Thoracic aorta (tissue), 2 donors: Measurements from ENCODE around the gene SLC7A5. TPM values are rescaled to one million over a fixed set of nuclear protein-coding genes. Genes with fewer than 3 reads are reported as not detected.

Experiments used
- ATAC-seq: fragments of 150-250 bp; one replicate; pipeline ENCODE4 v1.8.0; 2017; ENCODE audit warnings: low read depth; ENCODE audit not compliant: insufficient number of reproducible peaks, low FRiP score
- DNase-seq: peaks from one replicate; pipeline ENCODE4 v3.0.0-alpha.2; 2020; ENCODE audit warnings: low spot score
- H3K27ac ChIP-seq, 2 donors: fragments of 200-600 bp; sonication (generic); 1 replicate in 1 of 2; 2 replicates in 1 of 2; pipeline ENCODE4 v1.5.1; 2016; ENCODE audit warnings: mild to moderate bottlenecking in 2 of 2, moderate library complexity in 2 of 2
- H3K27me3 ChIP-seq: fragments of 200-600 bp; sonication (generic); replicated peaks from 2 replicates; pipeline ENCODE4 v1.6.0; 2016; ENCODE audit warnings: mild to moderate bottlenecking; ENCODE audit not compliant: insufficient read depth
- H3K36me3 ChIP-seq: fragments of 200-600 bp; sonication (generic); one replicate; pipeline ENCODE4 v1.5.1; 2016
- H3K4me1 ChIP-seq, 2 donors: fragments of 200-600 bp; sonication (generic); 1 replicate in 1 of 2; 2 replicates in 1 of 2; pipeline versions ENCODE4 v1.5.1 to v1.6.0; 2016; ENCODE audit warnings: low read depth in 2 of 2, mild to moderate bottlenecking in 1 of 2; ENCODE audit not compliant: control insufficient read depth in 1 of 2
- H3K4me3 ChIP-seq: fragments of 200-600 bp; sonication (generic); 2 replicates; pipeline ENCODE4 v1.5.1; 2016; ENCODE audit warnings: mild to moderate bottlenecking
- H3K9me3 ChIP-seq: fragments of 200-600 bp; sonication (generic); 2 replicates; pipeline ENCODE4 v1.5.1; 2016
- total RNA-seq, 2 donors: library from RNA; depleted of rRNA; stranded (reverse); fragments of >200 nt; gene quantifications; one replicate each; pipeline versions ENCODE4 v1.1.0 to v1.2.3, GENCODE V29; 2016
- TF ChIP-seq, protein P1 (sequence below): fragments of 200-600 bp; sonication (generic); IDR thresholded peaks from one replicate; pipeline ENCODE4 v1.5.1; 2019; ENCODE audit warnings: antibody characterized with exemption

Gene SLC7A5
- total RNA-seq, 2 donors from 2014 or later, result 2.7 to 33.7 TPM

DNA sequence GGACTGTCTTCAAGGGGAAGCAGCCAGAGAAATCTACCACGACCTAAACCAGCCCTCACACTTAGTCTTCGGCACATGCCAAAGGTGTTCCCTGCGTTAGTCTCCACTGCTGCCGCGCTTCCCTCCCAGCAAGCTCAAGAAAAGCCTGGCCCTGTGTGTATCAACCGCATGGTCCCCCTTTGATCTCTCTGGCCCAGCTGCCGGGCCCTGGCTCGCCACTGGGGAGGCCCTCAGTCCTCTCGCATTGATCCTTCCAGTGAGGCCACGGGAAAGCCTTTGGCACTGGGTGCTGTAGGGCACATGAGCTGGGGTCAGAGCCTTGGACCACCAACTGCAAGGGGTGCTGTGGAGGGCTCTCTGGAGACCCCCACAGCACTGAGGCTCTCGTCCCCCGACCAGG lies 74.0 kb downstream of the SLC7A5 start:
- no peak for DNase-seq
- Histone ChIP-seq H3K36me3 (no peaks in the 10 kb centered on the region), H3K27ac (no peak overlapping the region), H3K27me3 (no peaks in the 10 kb centered on the region), H3K4me3 (no peak overlapping the region), H3K4me1 (no peaks in the 10 kb centered on the region), H3K9me3 (no peaks in the 10 kb centered on the region)
- no peak for ATAC-seq
- TF ChIP-seq, protein P1, sequence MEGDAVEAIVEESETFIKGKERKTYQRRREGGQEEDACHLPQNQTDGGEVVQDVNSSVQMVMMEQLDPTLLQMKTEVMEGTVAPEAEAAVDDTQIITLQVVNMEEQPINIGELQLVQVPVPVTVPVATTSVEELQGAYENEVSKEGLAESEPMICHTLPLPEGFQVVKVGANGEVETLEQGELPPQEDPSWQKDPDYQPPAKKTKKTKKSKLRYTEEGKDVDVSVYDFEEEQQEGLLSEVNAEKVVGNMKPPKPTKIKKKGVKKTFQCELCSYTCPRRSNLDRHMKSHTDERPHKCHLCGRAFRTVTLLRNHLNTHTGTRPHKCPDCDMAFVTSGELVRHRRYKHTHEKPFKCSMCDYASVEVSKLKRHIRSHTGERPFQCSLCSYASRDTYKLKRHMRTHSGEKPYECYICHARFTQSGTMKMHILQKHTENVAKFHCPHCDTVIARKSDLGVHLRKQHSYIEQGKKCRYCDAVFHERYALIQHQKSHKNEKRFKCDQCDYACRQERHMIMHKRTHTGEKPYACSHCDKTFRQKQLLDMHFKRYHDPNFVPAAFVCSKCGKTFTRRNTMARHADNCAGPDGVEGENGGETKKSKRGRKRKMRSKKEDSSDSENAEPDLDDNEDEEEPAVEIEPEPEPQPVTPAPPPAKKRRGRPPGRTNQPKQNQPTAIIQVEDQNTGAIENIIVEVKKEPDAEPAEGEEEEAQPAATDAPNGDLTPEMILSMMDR, result no peak

DNA sequence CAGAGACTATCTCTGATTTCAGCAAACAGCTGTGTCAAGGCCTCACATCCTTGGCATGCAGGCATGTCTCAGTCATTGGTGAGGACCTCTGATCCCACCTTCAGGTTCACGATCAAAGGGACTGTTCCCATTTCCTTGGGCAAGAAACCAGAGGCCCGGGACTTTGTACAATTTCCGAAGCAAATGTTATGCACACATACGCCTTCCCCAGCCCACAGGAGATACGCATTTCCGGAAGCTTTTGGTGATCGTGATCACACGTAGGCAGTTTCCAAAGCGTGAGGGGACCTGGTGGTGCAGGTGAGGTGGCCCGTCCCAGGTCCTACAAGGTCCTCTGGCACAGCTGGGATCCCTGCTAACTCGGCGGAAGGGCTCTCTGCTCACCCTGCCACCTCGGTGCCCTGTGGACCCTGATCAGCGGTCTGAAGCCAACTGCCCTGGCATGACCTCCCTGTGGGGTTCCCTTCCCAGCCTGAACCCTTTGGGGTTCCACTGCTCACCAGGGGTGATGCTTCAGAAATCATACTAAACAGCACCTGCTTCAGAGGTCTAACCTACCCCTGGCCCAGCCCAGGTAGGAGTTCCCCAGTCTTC lies 74.7 kb downstream of the SLC7A5 start:
- DNase-seq, result no peak
- H3K9me3 ChIP-seq, result no peaks in the 10 kb centered on the region
- no peak overlapping the region for H3K27ac ChIP-seq
- no peak for ATAC-seq
- no peak overlapping the region for H3K4me3 ChIP-seq
- no peaks in the 10 kb centered on the region for H3K4me1 ChIP-seq
- H3K36me3 ChIP-seq, result no peaks in the 10 kb centered on the region
- TF ChIP-seq, protein P1, result no peak
- H3K27me3 ChIP-seq, result no peaks in the 10 kb centered on the region

DNA sequence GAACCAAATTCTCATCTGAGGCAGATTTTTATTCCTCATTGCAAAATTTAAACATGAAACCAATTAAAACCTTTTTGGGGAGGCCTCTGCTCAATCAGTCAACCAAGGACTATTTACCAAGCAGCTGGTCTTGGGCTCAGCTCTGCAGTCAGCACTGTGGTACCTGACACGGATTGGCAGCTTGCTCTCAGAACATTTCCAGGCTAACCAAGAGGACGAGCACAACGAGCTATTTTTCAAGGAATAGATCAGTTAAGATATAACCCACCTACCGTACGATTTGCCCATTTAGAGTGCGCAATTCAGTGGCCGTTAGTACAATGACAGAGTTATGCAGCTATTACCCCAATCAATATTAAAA lies 77.1 kb downstream of the SLC7A5 start:
- Histone ChIP-seq H3K4me1 (no peaks in the 10 kb centered on the region), H3K36me3 (no peaks in the 10 kb centered on the region), H3K4me3 (no peak overlapping the region), H3K9me3 (no peaks in the 10 kb centered on the region), H3K27me3 (no peaks in the 10 kb centered on the region), H3K27ac (no peak overlapping the region)
- TF ChIP-seq, protein P1, result no peak
- ATAC-seq (no peak), DNase-seq (no peak)

DNA sequence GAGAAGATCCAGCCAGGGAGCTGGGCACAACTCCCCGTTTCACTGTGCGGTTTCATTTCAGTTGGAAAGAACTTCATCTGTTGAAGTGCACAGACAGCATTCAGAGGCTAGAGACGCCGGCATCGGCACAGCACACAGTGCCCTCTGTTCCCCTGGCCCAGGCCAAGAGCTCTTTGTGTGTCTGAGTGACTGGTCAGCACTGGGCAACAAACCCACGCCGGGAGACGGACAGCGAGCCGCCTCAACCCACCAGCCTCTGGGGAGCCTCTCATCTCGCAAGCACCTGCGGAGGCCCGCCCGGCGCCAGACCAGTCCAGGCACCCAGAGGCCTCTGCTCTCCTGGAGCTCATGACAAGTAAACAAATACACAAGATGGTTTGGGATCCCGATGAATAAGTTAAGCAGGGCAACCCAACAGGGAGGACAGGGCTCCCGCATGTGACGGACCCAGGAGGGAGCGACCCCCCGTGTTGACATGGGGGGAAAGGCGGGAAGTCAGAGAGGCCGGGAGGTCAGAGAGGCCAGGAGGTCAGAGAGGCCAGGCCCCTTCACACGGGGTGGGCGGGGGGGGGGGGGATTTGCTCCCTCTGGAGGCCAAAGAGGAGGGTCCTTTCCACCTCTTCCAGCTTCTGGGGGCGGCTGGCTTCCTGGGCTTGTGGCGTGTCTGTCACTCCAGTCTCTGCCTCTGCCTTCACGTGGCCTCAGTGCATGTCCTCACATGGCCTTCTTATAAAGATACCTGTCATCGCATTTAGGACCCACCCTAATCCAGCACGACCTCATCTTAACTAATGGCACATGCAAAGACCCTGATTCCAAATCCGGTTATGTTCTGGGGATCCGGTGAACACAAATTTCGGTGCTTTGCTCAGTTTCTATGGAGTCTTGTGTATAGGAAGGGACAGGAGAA lies 77.8 kb downstream of the SLC7A5 start:
- Histone ChIP-seq H3K4me3 (no peak overlapping the region), H3K9me3 (no peaks in the 10 kb centered on the region), H3K27ac (no peak overlapping the region), H3K36me3 (no peaks in the 10 kb centered on the region), H3K27me3 (no peaks in the 10 kb centered on the region), H3K4me1 (no peaks in the 10 kb centered on the region)
- no peak for ATAC-seq
- TF ChIP-seq, protein P1, result no peak
- no peak for DNase-seq

DNA sequence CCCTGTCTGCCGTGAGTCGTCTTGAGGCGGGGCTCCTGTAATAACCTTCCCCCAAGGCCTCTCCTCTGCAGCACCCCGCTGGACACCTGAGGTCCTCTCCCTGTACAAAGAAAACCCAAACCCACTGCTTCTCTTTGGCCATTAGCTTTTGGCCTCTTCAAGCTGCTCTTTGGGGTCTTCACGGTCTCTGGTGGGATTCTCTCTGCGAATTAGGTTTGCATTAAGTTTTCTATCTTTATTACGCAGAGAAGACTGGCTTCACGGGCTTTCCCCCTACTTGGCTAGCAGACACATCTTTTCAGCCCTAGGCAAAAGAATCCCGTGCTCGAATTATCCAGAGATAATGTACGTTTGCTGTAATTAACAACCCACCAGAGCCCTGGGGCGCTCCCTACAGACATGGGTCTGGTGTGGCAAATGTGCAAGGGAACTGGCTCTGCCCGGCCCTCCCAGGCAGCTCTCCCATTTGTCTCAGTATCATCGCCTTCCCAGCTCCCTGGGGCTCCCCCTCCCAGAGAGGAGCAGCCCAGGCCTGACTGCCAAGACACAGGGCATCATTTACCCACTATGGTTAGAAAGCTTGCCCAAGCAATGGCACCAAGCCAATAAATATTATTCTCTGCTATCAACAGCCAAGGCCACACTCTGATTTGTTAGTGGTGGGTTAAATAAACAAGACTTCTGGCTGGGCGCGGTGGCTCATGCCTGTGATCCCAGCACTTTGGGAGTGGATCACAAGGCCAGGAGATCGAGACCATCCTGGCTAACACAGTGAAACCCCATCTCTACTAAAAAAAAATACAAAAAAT lies 78.8 kb downstream of the SLC7A5 start:
- DNase-seq (no peak), ATAC-seq (no peak)
- no peaks in the 10 kb centered on the region for H3K36me3 ChIP-seq
- no peaks in the 10 kb centered on the region for H3K9me3 ChIP-seq
- no peak overlapping the region for H3K27ac ChIP-seq
- H3K4me1 ChIP-seq, result no peaks in the 10 kb centered on the region
- no peak overlapping the region for H3K4me3 ChIP-seq
- TF ChIP-seq, protein P1, result no peak
- H3K27me3 ChIP-seq, result no peaks in the 10 kb centered on the region
